GM23338 (cell line): ENCODE measurements around the gene LTA4H.

Source experiments
- CREB1 ChIP-seq: fragments of 250-450 bp; sonication (Bioruptor Pico); IDR thresholded peaks from 2 replicates; pipeline ENCODE4 v1.5.0; 2020; ENCODE audit warnings: low read depth, mild to moderate bottlenecking, moderate library complexity
- EZH2 ChIP-seq: fragments of 200-600 bp; sonication (generic); IDR thresholded peaks from one replicate; pipeline ENCODE4 v1.8.0; 2017; ENCODE audit warnings: antibody characterized with exemption, mild to moderate bottlenecking, low read depth; ENCODE audit not compliant: unreplicated experiment
- EZH2phosphoT487 ChIP-seq: fragments of 200-600 bp; sonication (generic); IDR thresholded peaks from one replicate; pipeline ENCODE4 v1.8.1; 2018; ENCODE audit warnings: antibody characterized with exemption; ENCODE audit not compliant: unreplicated experiment
- JUNB ChIP-seq: IDR thresholded peaks from one replicate; pipeline ENCODE4 v1.6.1; 2016; ENCODE audit warnings: antibody characterized with exemption; ENCODE audit not compliant: unreplicated experiment
- POLR2AphosphoS5 ChIP-seq: IDR thresholded peaks from 2 replicates; pipeline ENCODE4 v1.6.1; 2016; ENCODE audit warnings: antibody characterized with exemption, low read depth
- ZNF114 ChIP-seq: fragments of 250-450 bp; sonication (Bioruptor Pico); IDR thresholded peaks from 2 replicates; pipeline ENCODE4 v1.5.0; 2020; ENCODE audit warnings: mild to moderate bottlenecking, moderate library complexity
- ZNF331 ChIP-seq: fragments of 250-450 bp; sonication (Bioruptor Pico); IDR thresholded peaks from 2 replicates; pipeline ENCODE4 v1.5.0; 2020; ENCODE audit warnings: low read depth, mild to moderate bottlenecking, moderate library complexity
- TF ChIP-seq, protein P1 (sequence below), 2 experiments: fragments of 200-600 bp in 1 of 2; sonication (generic) in 1 of 2; conservative IDR thresholded peaks; 2 replicates each; pipeline versions ENCODE4 v1.5.1 to v1.6.1; 2016 to 2017; ENCODE audit warnings: antibody characterized with exemption in 2 of 2, low read depth in 2 of 2, mild to moderate bottlenecking in 2 of 2, moderate library complexity in 1 of 2

DNA sequence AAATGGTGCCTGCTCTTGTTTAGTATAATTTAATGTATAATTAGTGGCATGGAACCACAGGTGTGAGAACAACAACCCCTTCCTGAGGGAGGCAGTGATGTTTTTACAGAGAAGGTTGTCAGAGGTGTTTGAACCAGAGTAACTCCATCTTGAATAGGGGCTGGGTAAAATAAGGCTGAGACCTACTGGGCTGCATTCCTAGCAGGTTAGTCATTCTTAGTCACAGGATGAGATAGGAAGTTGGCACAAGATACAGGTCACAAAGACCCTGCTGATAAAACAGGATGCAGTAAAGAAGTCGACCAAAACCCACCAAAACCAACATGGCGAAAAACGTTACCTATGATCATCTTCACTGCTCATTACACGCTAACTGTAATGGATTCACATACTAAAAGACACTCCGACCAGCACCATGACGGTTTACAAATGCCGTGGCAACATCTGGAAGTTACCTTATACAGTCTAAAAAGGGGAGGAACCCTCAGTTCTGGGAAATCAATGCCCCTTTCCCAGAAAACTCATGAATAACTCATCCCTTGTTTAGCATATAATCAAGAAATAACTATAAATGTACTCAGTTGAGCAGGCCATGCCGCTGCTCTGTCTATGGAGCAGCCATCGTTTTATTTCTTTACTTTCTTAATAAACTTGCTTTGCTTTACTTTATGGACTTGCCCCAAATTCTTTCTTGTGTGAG, 47.8 kb upstream of the LTA4H start:
- TF ChIP-seq, protein P1, sequence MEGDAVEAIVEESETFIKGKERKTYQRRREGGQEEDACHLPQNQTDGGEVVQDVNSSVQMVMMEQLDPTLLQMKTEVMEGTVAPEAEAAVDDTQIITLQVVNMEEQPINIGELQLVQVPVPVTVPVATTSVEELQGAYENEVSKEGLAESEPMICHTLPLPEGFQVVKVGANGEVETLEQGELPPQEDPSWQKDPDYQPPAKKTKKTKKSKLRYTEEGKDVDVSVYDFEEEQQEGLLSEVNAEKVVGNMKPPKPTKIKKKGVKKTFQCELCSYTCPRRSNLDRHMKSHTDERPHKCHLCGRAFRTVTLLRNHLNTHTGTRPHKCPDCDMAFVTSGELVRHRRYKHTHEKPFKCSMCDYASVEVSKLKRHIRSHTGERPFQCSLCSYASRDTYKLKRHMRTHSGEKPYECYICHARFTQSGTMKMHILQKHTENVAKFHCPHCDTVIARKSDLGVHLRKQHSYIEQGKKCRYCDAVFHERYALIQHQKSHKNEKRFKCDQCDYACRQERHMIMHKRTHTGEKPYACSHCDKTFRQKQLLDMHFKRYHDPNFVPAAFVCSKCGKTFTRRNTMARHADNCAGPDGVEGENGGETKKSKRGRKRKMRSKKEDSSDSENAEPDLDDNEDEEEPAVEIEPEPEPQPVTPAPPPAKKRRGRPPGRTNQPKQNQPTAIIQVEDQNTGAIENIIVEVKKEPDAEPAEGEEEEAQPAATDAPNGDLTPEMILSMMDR (conservative IDR thresholded peaks at IDR 0.05; ENCODE audit: low read depth in 2 of 2) = no peak
- no peak for TF ChIP-seq EZH2
- TF ChIP-seq EZH2phosphoT487 = no peak
- no peak for TF ChIP-seq ZNF114 (CRISPR knock-in tag)
- no peak for TF ChIP-seq POLR2AphosphoS5
- no peak for TF ChIP-seq CREB1 (CRISPR knock-in tag)
- TF ChIP-seq JUNB = no peak
- no peak for TF ChIP-seq ZNF331 (CRISPR knock-in tag)
